DND-41 (cell line): ENCODE measurements around the gene TMEM134.

Experiments used
- CTCF ChIP-seq: IDR thresholded peaks from 2 replicates; pipeline ENCODE4 v1.5.1; 2012; ENCODE audit warnings: borderline replicate concordance, low read length, moderate library complexity, mild to moderate bottlenecking; ENCODE audit not compliant: poor library complexity, severe bottlenecking; ENCODE audit errors: extremely low read depth
- EZH2 ChIP-seq: IDR thresholded peaks from 3 replicates; pipeline ENCODE4 v1.6.1; 2012; ENCODE audit warnings: borderline replicate concordance, low read depth, mild to moderate bottlenecking, moderate library complexity, low read length, inconsistent platforms; ENCODE audit not compliant: severe bottlenecking

- TF ChIP-seq CTCF (no peak), EZH2 (no peak)
Observed at GRCh38 chr11:67452141-67452952, 16.7 kb downstream of the TMEM134 start, which contains the start of gene GPR152.
